GM13976 (cell line): ENCODE measurements around the gene PACSIN2.
"Not testable (repeated sequence)": the region's sequence is repeated elsewhere in the genome, so short reads cannot be mapped to it uniquely, and the experiment has no call there.

Source experiments
- DNase-seq: peaks from one replicate; pipeline ENCODE4 v3.0.0; 2012; ENCODE audit warnings: low spot score
- CTCF ChIP-seq: IDR thresholded peaks from 2 replicates; pipeline ENCODE4 v1.5.1; 2012; ENCODE audit warnings: borderline replicate concordance, mild to moderate bottlenecking; ENCODE audit not compliant: insufficient read depth; ENCODE audit errors: extremely low read depth, missing control alignments, control extremely low read depth
- in situ Hi-C: fragments of 300-500 bp; cut with MboI; formaldehyde crosslinking; loops from one replicate; pipeline ENCODE4 v1.12.0; 2022; ENCODE audit warnings: low sequenced_read_pairs, mixed read lengths, inconsistent platforms; ENCODE audit not compliant: unreplicated experiment

The PACSIN2 gene

GRCh38 chr22:42978453-42979103 lies 36.4 kb downstream of the PACSIN2 start:
- TF ChIP-seq CTCF, result no peak
- DNase-seq, result no peak
- in situ Hi-C loops, result no loop called here

DNA sequence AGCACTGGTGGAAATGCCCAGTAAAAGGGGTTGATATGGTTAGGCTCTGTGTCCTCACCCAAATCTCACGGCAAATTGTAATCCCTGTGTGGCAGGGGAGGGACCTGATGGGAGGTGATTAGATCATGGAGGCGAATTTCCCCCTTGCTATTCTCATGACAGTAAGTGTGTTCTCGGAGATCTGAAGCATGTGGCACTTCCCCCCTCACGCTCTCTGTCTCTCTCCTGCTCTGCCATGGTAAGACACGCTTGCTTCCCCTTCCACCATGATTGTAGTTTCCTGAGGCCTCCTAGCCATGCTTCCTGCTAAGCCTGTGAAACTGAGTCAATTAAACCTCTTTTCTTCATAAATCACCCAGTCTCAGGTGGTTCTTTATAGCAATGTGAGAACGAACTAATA lies 37.4 kb downstream of the PACSIN2 start:
- no peak for DNase-seq
- no peak for TF ChIP-seq CTCF
- in situ Hi-C loops, result no loop called here

GRCh38 chr22:42976217-42976933 lies 38.6 kb downstream of the PACSIN2 start:
- in situ Hi-C loops, result no loop called here
- no peak for DNase-seq
- no peak for TF ChIP-seq CTCF

DNA sequence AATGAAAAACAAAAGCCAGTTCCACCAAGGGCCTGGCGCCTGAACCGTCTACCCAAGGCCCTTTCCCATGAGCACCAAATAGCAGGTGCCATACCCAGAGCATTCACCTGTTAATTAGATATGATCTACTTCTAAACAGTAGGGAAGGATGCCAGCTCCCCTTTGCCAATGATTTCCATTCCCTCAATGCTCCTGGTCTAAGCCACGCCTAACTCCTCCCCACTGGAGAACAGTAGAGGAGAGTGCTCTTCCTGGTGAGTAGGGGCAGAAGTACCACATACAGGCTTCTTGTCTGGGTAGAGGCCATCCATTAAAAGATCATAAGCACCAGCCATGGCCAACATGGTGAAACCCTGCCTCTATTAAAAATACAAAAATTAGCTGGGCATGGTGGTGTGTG lies 40.7 kb downstream of the PACSIN2 start:
- no peak for DNase-seq
- no peak for TF ChIP-seq CTCF
- in situ Hi-C loops, result no loop called here

DNA sequence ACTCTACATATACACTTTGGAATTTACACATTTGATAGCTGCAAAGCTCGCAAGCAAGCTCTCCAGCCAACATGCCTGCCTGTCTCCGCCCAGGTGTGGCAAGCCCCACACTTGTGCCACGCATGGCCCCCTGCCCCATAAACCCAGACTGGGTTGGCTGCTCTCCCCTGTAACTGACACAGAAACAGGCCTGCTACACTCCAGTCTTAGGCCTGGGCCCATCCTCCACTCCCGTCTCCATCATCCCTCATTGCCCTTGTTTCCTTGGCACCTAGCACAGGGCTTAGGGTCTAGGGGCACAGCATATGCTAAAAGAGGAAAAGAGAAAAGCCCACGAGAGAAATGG lies 41.4 kb downstream of the PACSIN2 start:
- DNase-seq, result no peak
- in situ Hi-C loops, result no loop called here
- no peak for TF ChIP-seq CTCF

- no peak for TF ChIP-seq CTCF
- DNase-seq, result no peak
Measured at GRCh38 chr22:42972649-42973535, 42.1 kb downstream of the PACSIN2 start.

GRCh38 chr22:42971473-42971860 lies 43.5 kb downstream of the PACSIN2 start:
- DNase-seq, in situ Hi-C loops: not testable (repeated sequence)

More at GRCh38 chr22:42972649-42973535, 42.1 kb downstream of the PACSIN2 start:
- in situ Hi-C loops, result no loop called here
